Measurements from ENCODE around the gene CCNL2.
"Not testable (repeated sequence)": the region's sequence is repeated elsewhere in the genome, so short reads cannot be mapped to it uniquely, and the experiment has no call there.

The CCNL2 gene

DNA sequence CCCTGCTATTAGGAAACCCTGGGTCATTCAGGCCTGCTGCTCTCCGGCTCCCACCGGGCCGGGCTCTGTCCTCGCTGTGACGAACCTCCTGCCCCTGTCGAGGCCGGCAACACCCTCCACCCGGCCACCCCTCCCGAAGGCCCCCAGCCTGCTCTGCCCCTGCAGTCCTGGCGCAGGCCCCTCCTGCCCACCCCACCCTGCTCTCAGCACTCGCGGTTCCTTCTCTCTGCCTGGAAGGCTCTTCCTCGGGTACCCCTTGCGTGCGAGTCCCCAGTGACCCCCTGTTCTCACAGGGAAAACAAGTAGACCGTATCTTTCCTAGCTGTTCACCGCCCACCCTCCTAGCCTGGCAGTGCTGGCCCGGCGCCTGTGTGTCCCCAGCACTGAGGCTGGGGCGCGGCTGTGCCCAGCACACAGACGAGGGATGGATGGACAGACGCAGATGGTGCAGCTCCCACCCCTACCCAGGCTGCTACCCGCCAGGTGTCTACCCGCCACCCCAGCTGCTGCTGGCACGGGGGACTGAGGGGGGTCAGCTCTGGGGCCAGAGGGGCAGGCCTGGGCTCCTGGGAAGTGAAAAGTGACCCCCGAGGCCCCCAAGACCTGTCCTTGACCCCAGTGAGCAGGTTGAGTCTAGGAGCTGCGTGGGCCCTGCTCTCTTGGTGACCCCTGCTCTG lies 33.3 kb upstream of the CCNL2 start:
- no peak for DNase-seq (ENCODE audit: low read depth)

DNA sequence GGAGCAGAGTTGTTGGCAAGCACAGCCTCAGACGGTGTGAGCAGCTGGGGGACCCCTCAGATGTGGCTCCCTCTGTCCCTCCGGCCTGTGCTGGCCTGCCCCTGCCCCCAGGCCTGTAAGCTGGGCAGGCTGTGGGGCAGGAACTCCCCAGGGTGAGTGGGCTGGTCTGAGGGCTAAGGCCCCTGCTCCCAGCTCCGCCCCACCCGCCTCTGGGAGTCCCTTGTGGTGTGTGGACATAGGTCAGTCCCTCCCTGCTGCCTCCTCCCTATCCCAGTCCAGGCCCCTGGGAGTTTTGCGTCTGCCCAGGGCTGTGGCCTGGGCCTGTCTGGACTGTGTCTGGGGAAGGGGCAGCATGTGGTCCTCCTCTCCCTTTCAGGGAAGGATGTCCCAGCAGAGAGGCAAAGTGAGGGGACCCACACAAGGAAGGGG lies 32.7 kb upstream of the CCNL2 start:
- DNase-seq (ENCODE audit: low read depth), result peak; percentile 47

DNA sequence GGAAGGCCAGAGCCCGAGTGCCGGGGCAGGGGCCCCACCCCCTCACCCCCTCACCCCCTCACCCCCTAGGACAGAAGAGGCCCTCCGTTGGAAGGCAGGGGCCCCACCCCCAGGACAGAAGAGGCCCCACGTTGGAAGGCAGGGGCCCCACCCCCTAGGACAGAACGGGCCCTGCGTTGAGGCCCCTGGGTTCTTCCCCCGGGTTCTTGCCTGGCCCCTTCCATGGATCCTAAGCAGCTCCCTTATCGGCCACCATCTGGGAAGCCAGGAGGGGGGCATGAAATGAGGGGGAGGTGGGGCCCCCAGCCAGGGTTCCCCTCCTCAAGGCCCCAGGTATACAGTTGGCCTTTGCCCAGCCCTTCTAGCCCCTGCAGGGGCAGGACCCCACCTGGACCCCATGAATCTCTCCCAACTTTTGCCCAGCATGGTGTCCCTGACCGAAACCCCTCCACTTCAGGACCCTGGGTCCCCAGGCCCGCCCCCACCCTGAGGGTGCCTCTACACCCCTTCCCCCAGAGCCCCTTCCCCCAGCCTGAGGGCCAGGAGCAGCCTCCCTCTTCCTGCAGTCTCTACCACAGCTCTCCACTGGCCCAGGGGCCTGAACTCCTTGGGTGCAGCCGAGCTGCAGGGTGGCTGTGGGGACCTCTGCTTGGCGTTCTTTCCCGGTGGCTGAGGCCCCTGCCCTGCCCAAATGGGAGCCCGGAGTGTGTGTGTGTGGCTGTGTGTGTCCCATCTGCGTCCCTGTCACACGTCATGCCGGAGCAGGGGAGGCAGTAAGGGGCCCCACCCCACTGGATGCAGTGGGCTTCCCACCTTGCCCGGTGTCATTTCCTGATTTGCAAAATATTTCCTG lies 32.1 kb upstream of the CCNL2 start:
- DNase-seq (ENCODE audit: low read depth), result no peak

DNA sequence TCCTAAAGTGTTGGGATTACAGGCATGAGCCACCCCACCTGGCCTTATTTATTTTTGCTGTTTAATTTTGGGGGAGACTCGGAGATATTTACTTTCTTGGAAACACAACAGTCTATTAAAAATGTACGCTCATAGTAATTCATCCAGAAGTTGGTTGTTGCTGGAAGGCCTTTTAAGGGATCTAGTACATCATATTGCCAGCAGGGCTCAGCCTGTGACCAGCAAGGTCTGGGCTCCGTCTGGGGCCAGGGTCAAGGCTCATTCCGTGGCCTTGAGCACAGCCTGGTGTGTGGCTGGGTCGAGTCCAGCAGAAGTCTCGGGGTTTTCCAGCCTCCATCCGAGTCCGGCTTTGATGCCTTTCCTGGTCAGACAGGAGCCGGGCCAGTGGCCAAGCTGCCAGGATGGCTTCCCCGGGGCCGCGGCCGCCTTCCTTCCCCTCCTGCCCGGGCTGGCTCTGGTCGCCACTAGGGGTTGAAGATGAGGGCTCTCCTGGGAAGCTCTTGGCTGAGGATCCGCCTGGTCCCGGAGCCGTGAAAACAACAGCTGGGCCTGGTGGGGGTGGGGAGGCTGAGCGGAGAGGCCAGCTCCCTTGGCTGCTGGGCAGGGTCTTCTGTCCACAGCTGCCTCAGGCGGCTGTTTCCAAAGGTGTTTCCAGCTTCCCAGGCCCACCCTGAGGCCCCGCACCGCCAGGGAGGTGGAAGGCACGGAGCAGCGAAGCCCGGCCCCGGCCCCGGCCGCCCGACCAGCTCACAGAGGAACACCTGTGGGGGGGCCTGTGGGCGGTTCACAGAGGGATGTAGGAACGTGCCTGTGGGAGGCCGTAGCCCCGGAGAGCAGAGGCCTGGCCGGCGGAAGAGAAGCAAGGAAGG lies 31.2 kb upstream of the CCNL2 start:
- peak; percentile 34 for DNase-seq (ENCODE audit: low read depth)

DNA sequence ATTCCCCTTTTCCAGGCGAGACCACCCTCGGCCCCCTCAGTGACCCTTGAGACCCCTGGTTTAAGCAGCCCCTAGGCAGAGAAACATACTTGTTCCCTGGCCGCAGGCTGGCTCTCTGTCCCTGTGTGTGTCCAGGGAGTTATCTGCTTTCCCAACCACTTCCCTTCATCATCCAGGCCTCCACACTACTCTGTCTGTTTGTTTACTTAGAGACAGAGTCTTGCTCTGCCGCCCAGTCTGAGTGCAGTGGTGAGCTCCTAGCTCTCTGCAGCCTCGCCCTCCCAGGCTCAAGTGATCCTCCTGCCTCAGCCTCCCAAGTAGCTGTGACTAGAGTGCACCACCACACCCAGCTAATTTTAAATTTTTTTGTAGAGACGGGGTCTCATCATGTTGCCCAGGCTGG lies 30.5 kb upstream of the CCNL2 start:
- no peak for DNase-seq (ENCODE audit: low read depth)

DNA sequence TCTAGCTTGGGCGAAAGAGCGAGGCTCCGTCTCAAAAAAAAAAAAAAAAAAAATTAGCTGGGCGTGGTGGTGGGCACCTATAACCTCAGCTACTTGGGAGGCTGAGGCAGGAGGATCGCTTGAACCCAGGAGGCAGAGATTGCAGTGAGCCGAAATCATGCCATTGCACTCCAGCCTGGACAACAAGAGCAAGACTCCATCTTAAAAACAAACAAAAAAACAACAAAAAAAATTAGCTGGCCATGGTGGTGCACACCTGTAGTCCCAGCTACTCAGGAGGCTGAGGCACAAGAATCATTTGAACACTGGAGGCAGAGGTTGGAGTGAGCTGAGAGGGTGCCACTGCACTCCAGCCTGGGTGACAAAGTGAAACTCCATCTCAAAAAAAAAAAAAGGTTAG lies 29.8 kb upstream of the CCNL2 start:
- not testable (repeated sequence) for DNase-seq (ENCODE audit: low read depth)

DNA sequence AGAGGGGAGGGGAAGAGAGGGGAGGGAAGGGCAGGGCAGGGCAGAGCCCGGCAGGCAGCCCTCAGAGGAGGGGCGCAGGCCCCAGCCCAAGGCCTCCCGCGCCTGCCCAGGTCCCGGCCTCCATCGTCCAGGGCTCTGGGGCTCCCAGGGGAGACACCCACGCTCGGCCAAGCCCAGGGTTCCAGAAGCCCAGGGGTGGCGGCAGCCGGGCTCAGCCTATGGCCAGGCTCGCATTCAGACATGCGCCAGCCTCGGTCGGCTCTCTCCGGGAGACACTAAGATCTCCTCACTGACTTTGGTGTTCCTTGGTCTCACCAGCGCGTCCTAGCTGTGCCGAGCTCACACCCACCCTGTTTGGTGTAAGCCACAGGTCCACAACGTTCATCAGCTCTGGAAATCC lies 29.0 kb upstream of the CCNL2 start:
- no peak for DNase-seq (ENCODE audit: low read depth)

DNA sequence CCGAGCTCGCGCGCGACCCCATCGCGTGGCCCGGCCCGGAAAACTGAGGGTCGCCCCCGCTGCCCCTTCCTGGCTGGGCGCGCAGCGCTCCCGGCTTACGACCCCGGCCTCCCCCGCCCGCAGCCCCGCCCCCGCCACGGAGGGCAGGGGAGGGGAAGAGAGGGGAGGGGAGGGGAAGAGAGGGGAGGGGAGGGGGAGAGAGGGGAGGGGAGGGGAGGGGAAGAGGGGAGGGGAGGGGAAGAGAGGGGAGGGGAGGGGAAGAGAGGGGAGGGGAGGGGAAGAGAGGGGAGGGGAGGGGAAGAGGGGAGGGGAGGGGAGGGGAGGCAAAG lies 28.6 kb upstream of the CCNL2 start:
- no peak for DNase-seq (ENCODE audit: low read depth)

DNA sequence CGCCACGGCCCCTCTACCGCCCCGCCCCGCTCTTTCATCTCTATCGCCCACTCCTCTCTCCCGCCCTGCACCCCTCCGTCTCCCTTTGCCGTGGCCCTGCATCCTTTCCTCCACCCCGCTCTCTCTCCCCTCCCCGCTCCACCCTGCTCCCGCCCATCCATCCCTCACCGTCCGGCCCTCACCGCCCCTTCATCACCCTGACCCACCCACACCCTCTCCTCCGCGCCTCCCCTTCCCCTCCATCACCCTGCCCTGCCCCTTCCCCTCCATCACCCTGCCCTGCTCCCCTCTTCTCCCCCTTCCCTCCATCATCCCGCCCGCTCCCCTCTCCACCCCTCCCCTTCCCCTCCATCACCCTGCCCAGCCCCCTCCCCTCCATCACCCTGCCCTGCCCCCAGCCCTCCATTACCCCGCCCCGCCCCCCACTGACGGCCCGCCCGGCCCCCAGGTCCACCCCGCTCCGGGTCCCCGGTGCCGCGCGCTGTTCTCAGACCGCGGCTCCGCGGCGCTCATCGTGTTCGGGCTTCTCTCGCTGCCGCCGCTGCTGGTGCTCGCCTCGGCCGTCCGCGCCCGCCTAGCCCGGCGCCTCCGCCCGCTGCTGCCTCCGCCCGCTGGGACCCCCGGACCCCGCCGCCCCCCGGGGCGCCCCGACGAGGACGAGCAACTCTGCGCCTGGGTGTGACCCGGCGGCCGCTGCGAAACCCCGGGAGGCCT lies 28.1 kb upstream of the CCNL2 start:
- no peak for DNase-seq (ENCODE audit: low read depth)

DNA sequence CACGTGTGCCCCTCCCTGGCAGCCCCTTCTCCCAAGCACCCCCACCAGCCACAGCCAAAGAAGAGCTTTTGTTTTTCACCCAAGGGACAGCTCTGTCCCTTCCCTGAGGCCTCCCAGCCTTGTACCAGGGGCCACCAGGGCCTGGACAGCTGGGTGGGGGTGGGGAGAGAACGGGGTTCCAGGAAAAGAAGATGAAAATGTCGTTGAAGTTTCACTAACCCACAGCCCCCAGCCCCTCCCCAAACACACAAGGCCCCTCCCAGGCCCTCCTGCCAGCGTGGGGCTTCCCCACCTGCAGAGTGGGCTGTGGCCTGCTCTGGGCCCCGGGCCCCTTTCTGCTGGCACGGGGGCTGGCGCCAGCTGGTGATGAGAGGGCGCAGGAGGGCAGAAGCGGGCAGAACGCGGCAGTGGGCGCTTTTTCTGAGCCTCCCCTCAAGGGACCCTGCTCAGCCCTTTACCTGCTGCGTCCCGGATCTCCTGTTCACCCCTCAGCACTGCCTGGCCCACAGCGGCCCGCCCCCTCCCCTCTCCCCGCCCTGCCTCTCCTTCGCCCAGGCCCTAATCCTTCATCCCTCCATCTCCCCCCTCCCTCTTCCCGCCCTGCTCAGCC lies 27.5 kb upstream of the CCNL2 start:
- no peak for DNase-seq (ENCODE audit: low read depth)

DNA sequence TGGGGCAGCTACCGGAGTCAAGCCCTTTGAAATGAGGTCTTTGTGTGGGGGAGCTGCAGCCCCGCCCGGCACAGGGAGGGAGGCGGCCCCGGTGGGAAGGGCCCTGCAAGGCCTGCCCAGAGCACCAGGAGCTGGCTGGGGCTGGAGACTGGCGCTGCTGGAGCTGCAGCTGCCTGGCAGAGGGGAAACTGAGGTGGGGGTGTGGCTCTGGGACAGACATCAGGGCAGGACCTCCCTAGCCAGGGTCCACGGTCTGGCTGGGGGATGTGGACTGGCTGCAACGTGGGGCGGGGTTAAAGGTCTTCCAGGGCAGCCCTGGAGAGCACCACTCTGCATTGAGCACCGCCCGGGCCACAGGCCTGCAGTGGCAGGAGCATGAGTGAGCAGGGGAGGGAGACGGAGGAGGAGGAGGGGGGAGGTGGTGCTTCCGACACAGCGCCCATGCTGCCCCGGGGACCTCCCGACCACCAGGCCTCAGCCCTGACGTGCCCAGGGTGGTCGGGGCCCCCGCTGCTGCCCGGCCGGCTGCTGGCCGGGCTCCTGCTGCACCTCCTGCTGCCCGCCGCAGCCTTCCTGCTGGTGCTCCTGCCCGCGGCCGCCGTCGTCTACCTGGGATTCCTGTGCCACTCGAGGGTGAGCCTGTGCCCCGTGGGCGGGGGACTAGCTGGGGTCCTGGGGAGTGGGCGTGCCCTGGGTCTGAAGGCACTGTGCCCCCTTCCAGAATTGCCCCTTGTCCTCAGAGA lies 26.8 kb upstream of the CCNL2 start:
- DNase-seq (ENCODE audit: low read depth), result no peak

DNA sequence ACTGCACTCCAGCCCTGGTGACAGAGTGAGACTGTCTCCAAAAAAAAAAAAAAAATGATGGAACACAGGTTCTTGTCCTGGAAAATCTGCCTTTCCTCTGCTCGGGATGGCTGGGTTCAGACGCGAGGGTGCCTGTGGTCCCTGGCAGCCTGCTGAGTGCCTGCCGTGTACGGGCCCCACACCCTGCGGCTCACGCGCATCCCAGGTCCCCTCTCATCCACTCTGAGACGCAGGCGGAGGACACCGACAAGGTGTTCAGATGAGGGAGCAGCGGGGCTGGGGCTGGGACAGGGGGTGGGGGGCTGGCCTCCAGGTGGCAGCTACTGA lies 26.3 kb upstream of the CCNL2 start:
- DNase-seq (ENCODE audit: low read depth), result no peak

DNA sequence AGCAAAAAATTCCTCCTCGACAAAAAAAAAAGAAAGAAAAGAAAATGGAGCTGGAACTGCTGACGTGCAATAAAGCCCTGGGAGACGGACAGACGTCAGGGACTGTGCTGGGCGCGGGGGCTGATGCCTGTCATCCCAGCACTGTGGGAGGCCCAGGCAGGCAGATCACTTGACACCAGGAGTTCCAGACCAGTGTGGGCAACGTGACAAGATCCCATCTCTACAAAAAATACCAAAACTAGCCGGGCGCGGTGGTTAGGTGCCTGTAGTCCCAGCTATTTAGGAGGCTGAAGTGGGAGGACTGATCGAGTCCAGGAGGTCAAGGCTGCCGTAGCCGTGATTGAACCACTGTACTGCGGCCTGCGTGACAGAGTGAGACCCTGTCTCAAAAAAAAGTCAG lies 25.6 kb upstream of the CCNL2 start:
- no peak for DNase-seq (ENCODE audit: low read depth)

DNA sequence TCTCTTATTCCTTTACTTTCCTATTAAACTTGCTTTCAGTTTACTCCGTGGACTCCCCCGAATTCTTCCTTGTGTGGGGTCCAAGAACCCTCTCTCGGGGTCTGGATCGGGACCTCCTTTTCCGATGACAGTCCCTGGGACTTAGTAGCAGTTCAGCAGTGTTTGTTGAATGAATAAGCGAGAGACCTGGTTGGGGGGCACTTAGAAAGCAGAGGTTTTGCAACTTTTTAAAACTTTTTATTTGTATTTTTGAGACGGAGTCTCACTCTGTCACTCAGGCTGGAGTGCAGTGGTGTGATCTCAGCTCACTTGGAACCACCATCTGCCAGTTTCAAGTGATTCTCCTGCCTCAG lies 24.1 kb upstream of the CCNL2 start:
- DNase-seq (ENCODE audit: low read depth), result no peak

DNA sequence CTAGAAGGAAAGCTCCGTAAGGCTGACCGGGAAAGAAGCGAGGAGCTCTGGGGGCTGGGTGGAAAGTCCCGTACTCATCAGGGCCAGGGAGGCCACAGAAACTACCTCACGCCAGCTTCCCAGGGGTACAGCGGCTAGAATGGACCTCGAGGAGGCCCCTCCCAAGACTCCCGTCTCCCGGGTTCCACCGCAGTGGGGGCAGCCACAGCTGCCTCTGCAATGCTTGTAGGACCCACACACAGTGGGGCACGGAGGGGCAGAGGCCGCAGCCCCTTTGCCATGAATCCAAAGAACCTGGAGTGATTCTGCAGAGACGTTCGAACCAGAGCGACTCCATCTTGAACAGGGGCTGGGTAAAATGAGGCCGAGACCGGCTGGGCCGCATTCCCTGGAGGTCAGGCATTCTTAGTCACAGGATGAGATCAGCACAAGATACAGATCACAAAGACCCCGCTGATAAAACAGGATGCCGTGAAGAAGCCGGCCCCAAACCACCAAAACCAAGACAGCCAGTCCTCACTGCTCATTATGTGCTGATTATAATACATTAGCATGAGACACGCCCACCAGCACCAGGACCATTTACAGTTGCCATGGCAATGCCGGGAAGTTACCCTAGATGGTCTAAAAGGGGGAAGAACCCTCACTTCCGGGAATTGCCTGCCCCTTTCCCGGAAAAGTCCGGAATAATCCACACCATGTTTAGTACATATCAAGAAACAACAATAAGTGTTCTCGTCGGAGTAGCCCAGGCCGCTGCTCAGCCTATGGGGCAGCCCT lies 23.5 kb upstream of the CCNL2 start:
- no peak for DNase-seq (ENCODE audit: low read depth)

DNA sequence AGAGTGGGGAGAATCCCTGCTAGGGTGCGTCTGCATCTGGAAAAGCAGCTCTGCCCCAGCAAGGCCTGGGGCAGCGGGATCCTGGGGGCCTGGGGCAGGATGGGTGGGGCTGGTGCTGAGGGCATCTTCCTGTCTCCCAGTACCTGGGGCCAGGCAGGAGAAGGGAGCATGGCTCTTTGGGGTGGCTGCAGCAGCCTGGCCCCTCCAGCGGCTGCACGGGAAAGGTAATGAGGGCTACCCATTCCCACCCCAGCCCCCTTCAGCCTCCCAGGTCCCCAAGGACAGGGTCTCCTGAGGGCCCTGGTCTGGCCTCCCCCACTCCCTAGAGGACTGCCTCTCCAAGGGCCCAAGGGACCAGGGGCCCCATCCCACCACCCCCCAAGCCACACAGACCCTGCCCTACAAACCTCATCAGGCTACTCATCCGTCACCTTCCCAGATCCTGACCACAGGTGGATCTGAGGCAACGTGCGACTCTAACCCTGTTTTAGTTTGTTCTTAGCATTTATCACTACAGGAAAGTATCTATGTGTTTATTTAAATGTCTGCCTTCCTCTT lies 22.9 kb upstream of the CCNL2 start:
- no peak for DNase-seq (ENCODE audit: low read depth)

DNA sequence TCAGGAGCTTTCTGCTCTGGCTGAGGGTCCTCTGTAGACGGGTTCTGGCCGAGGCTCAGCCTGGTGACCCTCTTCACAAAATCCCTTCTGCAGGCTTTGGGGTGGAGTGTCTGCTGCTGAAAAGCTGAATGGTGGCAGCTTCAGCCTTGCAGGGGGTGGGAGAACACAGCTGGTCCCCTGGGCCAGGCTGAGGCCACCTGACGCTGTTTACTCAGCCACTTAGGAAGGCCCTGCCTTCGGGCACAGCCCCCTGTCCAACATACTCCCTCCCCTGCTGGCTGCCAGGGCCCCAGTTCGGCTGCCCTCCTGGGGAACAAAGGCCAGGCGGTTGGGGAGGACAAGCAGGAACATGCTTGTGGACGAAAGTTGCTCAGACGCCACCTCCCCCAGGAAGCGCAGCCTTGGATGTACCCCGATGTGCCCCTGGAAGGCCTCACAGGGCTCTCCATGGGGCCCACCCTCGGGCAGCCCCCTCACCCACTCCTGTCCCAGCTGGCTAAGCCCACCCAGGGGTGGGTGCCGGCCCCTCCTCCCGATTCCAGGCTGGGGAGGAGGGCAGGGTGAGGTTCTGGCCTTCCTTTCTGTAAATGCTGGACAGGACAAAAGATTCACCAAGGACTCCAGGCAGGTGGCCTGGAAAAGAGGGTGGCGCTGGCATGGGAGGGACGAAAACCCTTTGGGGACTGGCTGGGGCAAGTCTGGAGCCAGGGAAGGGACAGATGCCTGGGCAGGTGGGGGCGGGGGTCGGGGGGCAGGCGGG lies 22.2 kb upstream of the CCNL2 start, which contains the start of gene ANKRD65:
Gene ANKRD65 (minus strand): TSS at position 130 of the 760 bp plus-strand sequence. CDS start 271 bp downstream, outside the sequence.
- DNase-seq (ENCODE audit: low read depth), result no peak

DNA sequence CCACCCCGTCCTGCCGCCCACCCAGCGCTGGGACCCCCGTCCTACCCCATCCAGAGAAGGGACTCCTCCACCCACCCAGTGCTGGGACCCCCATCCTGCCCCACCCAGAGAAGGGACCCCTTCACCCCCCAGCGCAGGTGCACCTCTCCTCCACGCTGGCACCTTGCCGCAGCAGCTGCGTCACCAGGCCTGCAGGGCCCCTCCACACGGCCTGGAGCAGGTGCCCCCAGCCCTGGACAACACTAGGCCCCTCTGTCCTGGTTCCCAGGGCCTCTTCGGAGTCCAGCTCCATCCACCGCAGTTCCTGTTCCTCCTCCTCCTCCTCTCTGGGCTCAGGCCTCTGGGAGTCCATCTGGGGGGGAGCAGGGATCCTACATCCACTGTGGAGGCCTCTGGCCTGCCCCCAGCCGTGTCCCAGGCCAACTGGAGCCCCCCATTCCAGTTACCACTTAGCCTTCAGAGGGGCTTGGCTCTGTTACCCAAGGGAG lies 21.6 kb upstream of the CCNL2 start:
- no peak for DNase-seq (ENCODE audit: low read depth)
